Measurements from ENCODE around the gene RACGAP1.

The RACGAP1 gene

GRCh38 chr12:50052544-50052943 lies 27.2 kb upstream of the RACGAP1 start:
- TF ChIP-seq POLR2AphosphoS5 (IDR thresholded peaks at IDR 0.05; ENCODE audit: low read depth, low read length) (no peak), FOXP2 (optimal IDR thresholded peaks at IDR 0.05; ENCODE audit: borderline replicate concordance, extremely low read depth, extremely low read length, insufficient read depth) (no peak), REST (IDR thresholded peaks at IDR 0.05; ENCODE audit: insufficient read depth in 1 of 2, low read depth in 2 of 2, low read length in 2 of 2) (no peak), SIN3A (IDR thresholded peaks at IDR 0.05; ENCODE audit: borderline replicate concordance, insufficient read depth, low read length) (no peak), TAF1 (IDR thresholded peaks at IDR 0.05; ENCODE audit: borderline replicate concordance, insufficient read depth, low read length) (no peak)

GRCh38 chr12:50051101-50051806 lies 26.0 kb upstream of the RACGAP1 start:
- TF ChIP-seq FOXP2 (optimal IDR thresholded peaks at IDR 0.05; ENCODE audit: borderline replicate concordance, extremely low read depth, extremely low read length, insufficient read depth) (no peak), REST (IDR thresholded peaks at IDR 0.05; ENCODE audit: insufficient read depth in 1 of 2, low read depth in 2 of 2, low read length in 2 of 2) (no peak), SIN3A (IDR thresholded peaks at IDR 0.05; ENCODE audit: borderline replicate concordance, insufficient read depth, low read length) (no peak), POLR2AphosphoS5 (IDR thresholded peaks at IDR 0.05; ENCODE audit: low read depth, low read length) (no peak), TAF1 (IDR thresholded peaks at IDR 0.05; ENCODE audit: borderline replicate concordance, insufficient read depth, low read length) (no peak)

- TF ChIP-seq REST (IDR thresholded peaks at IDR 0.05; ENCODE audit: insufficient read depth in 1 of 2, low read depth in 2 of 2, low read length in 2 of 2) (no peak), POLR2AphosphoS5 (IDR thresholded peaks at IDR 0.05; ENCODE audit: low read depth, low read length) (no peak), SIN3A (IDR thresholded peaks at IDR 0.05; ENCODE audit: borderline replicate concordance, insufficient read depth, low read length) (no peak), TAF1 (IDR thresholded peaks at IDR 0.05; ENCODE audit: borderline replicate concordance, insufficient read depth, low read length) (no peak), FOXP2 (optimal IDR thresholded peaks at IDR 0.05; ENCODE audit: borderline replicate concordance, extremely low read depth, extremely low read length, insufficient read depth) (no peak)
These were observed 25.3 kb upstream of the RACGAP1 start for GRCh38 chr12:50050410-50051098.

- no peak for TF ChIP-seq POLR2AphosphoS5 (IDR thresholded peaks at IDR 0.05; ENCODE audit: low read depth, low read length)
- TF ChIP-seq TAF1 (IDR thresholded peaks at IDR 0.05; ENCODE audit: borderline replicate concordance, insufficient read depth, low read length), result no peak
- TF ChIP-seq SIN3A (IDR thresholded peaks at IDR 0.05; ENCODE audit: borderline replicate concordance, insufficient read depth, low read length), result no peak
- no peak for TF ChIP-seq FOXP2 (optimal IDR thresholded peaks at IDR 0.05; ENCODE audit: borderline replicate concordance, extremely low read depth, extremely low read length, insufficient read depth)
- no peak for TF ChIP-seq REST (IDR thresholded peaks at IDR 0.05; ENCODE audit: insufficient read depth in 1 of 2, low read depth in 2 of 2, low read length in 2 of 2)
These were observed 24.8 kb upstream of the RACGAP1 start for GRCh38 chr12:50050119-50050385.

Measured in PFSK-1 (cell line).